Endometrial microvascular endothelial cells (primary cell): ENCODE measurements around the gene TRAPPC8. TPM values are rescaled to one million over a fixed set of nuclear protein-coding genes. Genes with fewer than 3 reads are reported as not detected.
"Not testable (repeated sequence)": the region's sequence is repeated elsewhere in the genome, so short reads cannot be mapped to it uniquely, and the experiment has no call there.

Experiments
- in situ Hi-C: cut with HindIII; loops from 2 replicates; pipeline ENCODE4 v1.10.0; 2017; ENCODE audit warnings: low sequenced_read_pairs, low pct_unique_long_range_greater_than_20kb; ENCODE audit errors: inconsistent ontology term
- total RNA-seq: library from RNA; depleted of rRNA; stranded (reverse); fragments of >200 nt; gene quantifications from one replicate; pipeline ENCODE4 v1.2.3, GENCODE V29; 2015; ENCODE audit errors: inconsistent ontology term

TRAPPC8 gene, protein sequence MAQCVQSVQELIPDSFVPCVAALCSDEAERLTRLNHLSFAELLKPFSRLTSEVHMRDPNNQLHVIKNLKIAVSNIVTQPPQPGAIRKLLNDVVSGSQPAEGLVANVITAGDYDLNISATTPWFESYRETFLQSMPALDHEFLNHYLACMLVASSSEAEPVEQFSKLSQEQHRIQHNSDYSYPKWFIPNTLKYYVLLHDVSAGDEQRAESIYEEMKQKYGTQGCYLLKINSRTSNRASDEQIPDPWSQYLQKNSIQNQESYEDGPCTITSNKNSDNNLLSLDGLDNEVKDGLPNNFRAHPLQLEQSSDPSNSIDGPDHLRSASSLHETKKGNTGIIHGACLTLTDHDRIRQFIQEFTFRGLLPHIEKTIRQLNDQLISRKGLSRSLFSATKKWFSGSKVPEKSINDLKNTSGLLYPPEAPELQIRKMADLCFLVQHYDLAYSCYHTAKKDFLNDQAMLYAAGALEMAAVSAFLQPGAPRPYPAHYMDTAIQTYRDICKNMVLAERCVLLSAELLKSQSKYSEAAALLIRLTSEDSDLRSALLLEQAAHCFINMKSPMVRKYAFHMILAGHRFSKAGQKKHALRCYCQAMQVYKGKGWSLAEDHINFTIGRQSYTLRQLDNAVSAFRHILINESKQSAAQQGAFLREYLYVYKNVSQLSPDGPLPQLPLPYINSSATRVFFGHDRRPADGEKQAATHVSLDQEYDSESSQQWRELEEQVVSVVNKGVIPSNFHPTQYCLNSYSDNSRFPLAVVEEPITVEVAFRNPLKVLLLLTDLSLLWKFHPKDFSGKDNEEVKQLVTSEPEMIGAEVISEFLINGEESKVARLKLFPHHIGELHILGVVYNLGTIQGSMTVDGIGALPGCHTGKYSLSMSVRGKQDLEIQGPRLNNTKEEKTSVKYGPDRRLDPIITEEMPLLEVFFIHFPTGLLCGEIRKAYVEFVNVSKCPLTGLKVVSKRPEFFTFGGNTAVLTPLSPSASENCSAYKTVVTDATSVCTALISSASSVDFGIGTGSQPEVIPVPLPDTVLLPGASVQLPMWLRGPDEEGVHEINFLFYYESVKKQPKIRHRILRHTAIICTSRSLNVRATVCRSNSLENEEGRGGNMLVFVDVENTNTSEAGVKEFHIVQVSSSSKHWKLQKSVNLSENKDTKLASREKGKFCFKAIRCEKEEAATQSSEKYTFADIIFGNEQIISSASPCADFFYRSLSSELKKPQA (N-terminal part only)
- total RNA-seq, result 41.2 TPM

DNA sequence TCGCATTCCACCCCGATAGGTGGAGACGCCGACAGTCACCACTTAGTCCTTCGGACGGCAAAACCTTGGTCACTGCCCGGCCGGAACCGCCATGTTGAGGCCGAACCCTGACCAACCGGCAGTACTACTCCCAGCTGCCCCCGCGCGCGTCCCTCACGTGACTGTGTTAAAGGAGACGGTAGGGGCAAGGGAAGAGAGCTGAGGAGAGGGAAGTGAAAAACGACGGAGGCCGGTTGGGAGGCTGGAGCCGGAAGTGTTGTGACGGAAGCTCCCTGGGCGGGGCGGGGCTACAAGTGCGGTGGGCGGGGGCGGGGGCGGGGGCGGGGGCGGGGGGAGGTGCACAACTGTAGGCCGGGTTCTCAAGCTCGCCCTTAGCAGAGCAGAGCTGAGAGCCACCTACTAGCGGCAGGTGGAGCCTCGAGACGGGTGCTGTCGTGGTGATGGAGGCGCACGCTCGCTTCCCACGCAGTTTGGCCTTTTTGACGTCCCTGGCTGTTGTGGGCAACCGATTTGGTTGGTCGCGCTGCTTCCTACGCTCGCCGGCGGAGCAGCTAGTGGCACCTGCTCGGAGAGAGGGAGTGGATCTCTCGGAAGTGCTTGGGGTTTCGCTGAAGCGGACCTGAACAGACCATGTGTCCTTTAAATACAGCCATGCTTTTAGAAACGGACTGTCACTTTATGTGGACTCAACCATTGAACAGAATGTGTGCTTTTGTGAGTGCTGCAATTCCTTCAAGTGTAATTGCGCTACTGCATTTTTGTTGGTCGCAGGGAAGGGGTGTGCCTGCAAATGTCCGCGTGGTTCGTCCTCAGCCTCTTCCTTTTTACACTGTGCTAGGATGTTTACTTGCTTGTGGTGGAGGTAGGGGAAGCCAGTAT lies at the start of gene TRAPPC8:
Gene TRAPPC8 (minus strand): TSS at position 130 of the 879 bp plus-strand sequence. CDS start 364 bp downstream, outside the sequence.
- in situ Hi-C loops, result no loop called here

DNA sequence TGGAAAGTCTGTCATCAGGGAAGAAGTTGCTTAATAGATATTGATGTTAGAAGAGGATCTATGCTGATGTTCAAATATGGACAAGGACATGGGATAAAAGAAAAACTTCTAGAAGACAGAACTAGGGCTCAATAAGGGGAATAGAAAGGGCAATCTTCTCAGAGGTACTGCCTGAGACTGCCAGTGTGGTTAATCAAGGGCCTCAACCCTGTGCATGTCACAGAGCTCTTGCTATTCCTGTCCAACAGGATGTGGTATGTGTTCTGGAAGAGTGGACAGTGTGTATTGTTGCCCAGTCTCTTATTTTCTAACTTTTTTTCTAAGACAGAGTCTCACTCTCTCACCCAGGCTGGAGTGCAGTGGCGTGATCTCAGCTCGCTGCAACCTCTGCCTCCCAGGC lies 47.9 kb upstream of the TRAPPC8 start:
- in situ Hi-C loops, result no loop called here

- in situ Hi-C loops, result no loop called here
Measured at GRCh38 chr18:31983976-31984375, 41.0 kb upstream of the TRAPPC8 start.

GRCh38 chr18:31983020-31983419 lies 40.1 kb upstream of the TRAPPC8 start:
- in situ Hi-C loops, result no loop called here

- in situ Hi-C loops, result no loop called here
Measured at GRCh38 chr18:31980863-31981262, 37.9 kb upstream of the TRAPPC8 start.

DNA sequence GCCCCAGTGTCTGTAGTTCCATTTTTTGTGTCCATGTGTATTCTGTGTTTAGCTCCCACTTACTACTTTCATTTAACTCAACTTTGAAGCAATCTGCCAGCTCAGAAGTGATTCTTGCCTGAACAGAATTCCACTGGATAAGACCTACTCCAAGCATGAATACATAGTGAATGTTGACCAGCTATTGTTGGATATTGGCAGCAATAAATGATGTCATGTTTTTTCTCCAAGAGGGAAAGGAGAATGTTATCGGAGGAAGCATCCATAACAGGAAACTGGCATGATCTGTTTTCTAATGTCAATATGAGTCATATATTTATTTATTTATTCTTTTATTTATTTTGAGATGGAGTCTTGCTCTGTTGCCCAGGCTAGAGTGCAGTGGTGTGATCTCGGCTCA lies 36.8 kb upstream of the TRAPPC8 start:
- in situ Hi-C loops, result no loop called here

DNA sequence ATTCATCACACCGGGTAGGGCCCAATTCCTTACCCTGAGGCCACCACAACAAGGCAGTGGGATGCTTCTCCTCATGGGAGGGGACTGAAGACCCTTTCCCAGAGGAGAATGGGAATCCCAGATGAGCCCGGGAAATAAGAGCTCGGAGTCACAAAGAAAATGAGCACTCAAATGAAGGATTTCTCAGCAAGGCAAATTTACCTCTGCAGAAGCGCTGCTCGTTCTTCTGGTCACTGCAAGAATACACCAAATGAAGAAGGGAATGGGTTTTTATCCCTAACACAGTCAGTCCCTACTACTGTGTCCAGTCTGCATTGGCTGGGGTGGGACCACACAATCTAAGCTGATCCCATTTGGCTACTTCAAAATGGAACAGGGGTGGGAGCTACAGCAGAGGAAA lies 35.7 kb upstream of the TRAPPC8 start:
- in situ Hi-C loops, result no loop called here

- in situ Hi-C loops, result no loop called here
Measured at GRCh38 chr18:31977270-31977872, 34.4 kb upstream of the TRAPPC8 start.

GRCh38 chr18:31976242-31976641 lies 33.3 kb upstream of the TRAPPC8 start:
- in situ Hi-C loops, result no loop called here

- in situ Hi-C loops, result no loop called here
Measured at GRCh38 chr18:31973929-31974546, 31.1 kb upstream of the TRAPPC8 start.

DNA sequence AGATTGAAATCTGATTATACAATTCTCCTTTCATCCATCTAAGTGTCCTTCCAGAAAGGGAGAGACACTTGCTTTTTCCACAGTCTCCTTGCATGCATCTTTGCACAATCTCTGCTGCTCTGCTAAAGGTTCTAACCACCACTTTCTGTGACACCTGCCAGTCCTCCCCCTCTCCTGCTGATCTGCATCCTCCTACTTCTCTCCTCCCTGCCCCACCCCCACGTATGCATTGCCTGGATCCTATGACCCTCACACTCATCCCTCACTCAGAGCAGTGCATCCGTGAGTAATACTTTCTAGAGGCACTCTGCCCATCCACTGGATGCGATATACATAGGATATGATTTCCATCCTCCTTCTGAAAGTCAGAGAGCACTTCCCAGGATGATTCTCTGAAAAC lies 27.7 kb upstream of the TRAPPC8 start:
- in situ Hi-C loops, result no loop called here

GRCh38 chr18:31965316-31965970 lies 22.5 kb upstream of the TRAPPC8 start:
- in situ Hi-C loops, result no loop called here

- in situ Hi-C loops, result no loop called here
Measured at GRCh38 chr18:31957728-31958127, 14.8 kb upstream of the TRAPPC8 start.

- in situ Hi-C loops, result no loop called here
Measured at GRCh38 chr18:31954349-31954748, 11.4 kb upstream of the TRAPPC8 start.

- in situ Hi-C loops, result not testable (repeated sequence)
Measured at GRCh38 chr18:31953699-31954098, 10.8 kb upstream of the TRAPPC8 start.

DNA sequence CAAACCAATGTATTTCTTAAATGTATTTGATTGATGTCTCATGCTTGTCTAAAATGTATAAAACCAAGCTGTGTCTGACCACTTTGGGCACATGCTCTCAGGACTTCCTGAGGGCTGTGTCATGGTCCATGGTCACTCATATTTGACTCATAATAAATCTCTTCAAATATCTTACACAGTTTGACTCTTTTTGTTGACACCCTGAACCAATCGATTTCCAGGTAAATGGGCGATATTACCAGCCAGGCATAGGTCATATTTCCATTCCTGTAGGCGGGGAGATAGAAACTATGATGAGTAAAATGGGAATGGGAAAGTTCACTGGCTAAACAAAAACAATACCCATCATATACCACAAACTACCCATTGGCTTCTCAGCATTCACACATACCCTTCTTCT lies 9.3 kb upstream of the TRAPPC8 start:
- in situ Hi-C loops, result no loop called here

DNA sequence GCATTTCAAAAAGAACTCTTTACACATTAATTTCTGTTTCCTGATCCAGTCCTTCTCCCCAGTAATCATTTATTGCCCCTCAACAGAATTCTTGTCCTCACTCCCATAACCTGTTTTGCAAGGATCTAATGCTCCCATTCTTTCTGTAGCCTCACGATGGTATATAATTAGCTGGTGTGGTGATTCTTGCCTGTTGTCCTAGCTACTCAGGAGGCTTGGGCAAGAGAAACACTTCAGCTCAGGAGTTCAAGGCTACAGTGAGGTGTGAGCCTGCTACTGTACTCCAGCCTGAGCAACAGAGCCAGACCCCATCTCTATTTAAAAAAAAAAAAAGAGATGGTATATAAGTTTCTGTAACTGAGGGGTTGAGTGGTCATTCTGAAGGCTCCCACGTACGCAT lies 7.7 kb upstream of the TRAPPC8 start:
- in situ Hi-C loops, result no loop called here
